ENCODE results near the gene SLC45A1. TPM values are rescaled to one million over a fixed set of nuclear protein-coding genes. Genes with fewer than 3 reads are reported as not detected.
"Not testable (repeated sequence)": the region's sequence is repeated elsewhere in the genome, so short reads cannot be mapped to it uniquely, and the experiment has no call there.

Gene SLC45A1
- total RNA-seq: under 0.01 TPM

GRCh38 chr1:8317647-8318381 is at the start of gene SLC45A1:
Gene SLC45A1 (plus strand): TSS chr1:8318114. CDS start chr1:8324330, 6,216 bp downstream.
- no peaks in the 10 kb centered on the region for H3K9me3 ChIP-seq (ENCODE audit: control insufficient read depth in 3 of 3, low read length in 3 of 3)
- H3K27ac ChIP-seq (ENCODE audit: low read depth, low read length): no peak within 1 kb of the TSS
- H3K9ac ChIP-seq (ENCODE audit: low read depth in 1 of 3, low read length in 3 of 3): peak within 1 kb of the TSS in 2 of 3 donors; percentile 43 to 69
- no peaks in the 10 kb centered on the region for H3K36me3 ChIP-seq (ENCODE audit: control insufficient read depth in 3 of 3, insufficient read depth in 3 of 3, low read length in 3 of 3)
- H3K4me1 ChIP-seq (ENCODE audit: control insufficient read depth in 3 of 3, insufficient read depth in 3 of 3, low read length in 3 of 3): peaks cover 15 to 22% (median 17%) of the 10 kb centered on the region in 3 donors
- H3K4me3 ChIP-seq (ENCODE audit: low read length in 3 of 3): peak within 1 kb of the TSS; percentile 64 to 70 (median 65)
- peaks cover 0 to 6% (median 0%) of the 10 kb centered on the region in 3 donors for H3K27me3 ChIP-seq (ENCODE audit: control insufficient read depth in 3 of 3, insufficient read depth in 3 of 3, low read length in 3 of 3)

GRCh38 chr1:8273036-8273435 is 44.9 kb upstream of the SLC45A1 start:
- H3K27ac ChIP-seq (ENCODE audit: low read depth, low read length): no peak overlapping the region
- no peaks in the 10 kb centered on the region for H3K36me3 ChIP-seq (ENCODE audit: control insufficient read depth in 3 of 3, insufficient read depth in 3 of 3, low read length in 3 of 3)
- H3K9me3 ChIP-seq (ENCODE audit: control insufficient read depth in 3 of 3, low read length in 3 of 3): no peaks in the 10 kb centered on the region

GRCh38 chr1:8274352-8274751 is 43.6 kb upstream of the SLC45A1 start:
- no peaks in the 10 kb centered on the region for H3K4me1 ChIP-seq (ENCODE audit: control insufficient read depth in 3 of 3, insufficient read depth in 3 of 3, low read length in 3 of 3)
- no peak overlapping the region for H3K27ac ChIP-seq (ENCODE audit: low read depth, low read length)
- H3K36me3 ChIP-seq (ENCODE audit: control insufficient read depth in 3 of 3, insufficient read depth in 3 of 3, low read length in 3 of 3): no peaks in the 10 kb centered on the region
- no peaks in the 10 kb centered on the region for H3K27me3 ChIP-seq (ENCODE audit: control insufficient read depth in 3 of 3, insufficient read depth in 3 of 3, low read length in 3 of 3)
- no peak overlapping the region for H3K9ac ChIP-seq (ENCODE audit: low read depth in 1 of 3, low read length in 3 of 3)
- H3K9me3 ChIP-seq (ENCODE audit: control insufficient read depth in 3 of 3, low read length in 3 of 3): no peaks in the 10 kb centered on the region
- H3K4me3 ChIP-seq (ENCODE audit: low read length in 3 of 3): no peak overlapping the region

More at GRCh38 chr1:8273036-8273435, 44.9 kb upstream of the SLC45A1 start:
- Histone ChIP-seq H3K4me3 (ENCODE audit: low read length in 3 of 3) (no peak overlapping the region), H3K4me1 (ENCODE audit: control insufficient read depth in 3 of 3, insufficient read depth in 3 of 3, low read length in 3 of 3) (no peaks in the 10 kb centered on the region), H3K27me3 (ENCODE audit: control insufficient read depth in 3 of 3, insufficient read depth in 3 of 3, low read length in 3 of 3) (no peaks in the 10 kb centered on the region), H3K9ac (ENCODE audit: low read depth in 1 of 3, low read length in 3 of 3) (no peak overlapping the region)

GRCh38 chr1:8276173-8276914 is 41.6 kb upstream of the SLC45A1 start:
- no peaks in the 10 kb centered on the region for H3K36me3 ChIP-seq (ENCODE audit: control insufficient read depth in 3 of 3, insufficient read depth in 3 of 3, low read length in 3 of 3)
- H3K27me3 ChIP-seq (ENCODE audit: control insufficient read depth in 3 of 3, insufficient read depth in 3 of 3, low read length in 3 of 3): no peaks in the 10 kb centered on the region
- H3K9me3 ChIP-seq (ENCODE audit: control insufficient read depth in 3 of 3, low read length in 3 of 3): no peaks in the 10 kb centered on the region
- no peak overlapping the region for H3K27ac ChIP-seq (ENCODE audit: low read depth, low read length)
- no peaks in the 10 kb centered on the region for H3K4me1 ChIP-seq (ENCODE audit: control insufficient read depth in 3 of 3, insufficient read depth in 3 of 3, low read length in 3 of 3)
- no peak overlapping the region for H3K9ac ChIP-seq (ENCODE audit: low read depth in 1 of 3, low read length in 3 of 3)
- H3K4me3 ChIP-seq (ENCODE audit: low read length in 3 of 3): no peak overlapping the region

- Histone ChIP-seq H3K9me3 (ENCODE audit: control insufficient read depth in 3 of 3, low read length in 3 of 3) (no peaks in the 10 kb centered on the region), H3K4me1 (ENCODE audit: control insufficient read depth in 3 of 3, insufficient read depth in 3 of 3, low read length in 3 of 3) (no peaks in the 10 kb centered on the region), H3K36me3 (ENCODE audit: control insufficient read depth in 3 of 3, insufficient read depth in 3 of 3, low read length in 3 of 3) (no peaks in the 10 kb centered on the region), H3K27me3 (ENCODE audit: control insufficient read depth in 3 of 3, insufficient read depth in 3 of 3, low read length in 3 of 3) (no peaks in the 10 kb centered on the region), H3K4me3 (ENCODE audit: low read length in 3 of 3) (no peak overlapping the region), H3K9ac (ENCODE audit: low read depth in 1 of 3, low read length in 3 of 3) (no peak overlapping the region), H3K27ac (ENCODE audit: low read depth, low read length) (no peak overlapping the region)
Observed at GRCh38 chr1:8276932-8277331, 41.0 kb upstream of the SLC45A1 start.

GRCh38 chr1:8278677-8279076 is 39.2 kb upstream of the SLC45A1 start:
- H3K27ac ChIP-seq (ENCODE audit: low read depth, low read length); H3K9ac ChIP-seq (ENCODE audit: low read depth in 1 of 3, low read length in 3 of 3); H3K4me3 ChIP-seq (ENCODE audit: low read length in 3 of 3); H3K4me1 ChIP-seq (ENCODE audit: control insufficient read depth in 3 of 3, insufficient read depth in 3 of 3, low read length in 3 of 3); H3K27me3 ChIP-seq (ENCODE audit: control insufficient read depth in 3 of 3, insufficient read depth in 3 of 3, low read length in 3 of 3); H3K9me3 ChIP-seq (ENCODE audit: control insufficient read depth in 3 of 3, low read length in 3 of 3); H3K36me3 ChIP-seq (ENCODE audit: control insufficient read depth in 3 of 3, insufficient read depth in 3 of 3, low read length in 3 of 3): not testable (repeated sequence)

GRCh38 chr1:8281843-8282509 is 35.9 kb upstream of the SLC45A1 start:
- no peak overlapping the region for H3K27ac ChIP-seq (ENCODE audit: low read depth, low read length)
- peaks cover 0 to 3% (median 0%) of the 10 kb centered on the region in 3 donors for H3K27me3 ChIP-seq (ENCODE audit: control insufficient read depth in 3 of 3, insufficient read depth in 3 of 3, low read length in 3 of 3)
- H3K4me3 ChIP-seq (ENCODE audit: low read length in 3 of 3): no peak overlapping the region
- H3K9ac ChIP-seq (ENCODE audit: low read depth in 1 of 3, low read length in 3 of 3): no peak overlapping the region
- no peaks in the 10 kb centered on the region for H3K9me3 ChIP-seq (ENCODE audit: control insufficient read depth in 3 of 3, low read length in 3 of 3)
- H3K4me1 ChIP-seq (ENCODE audit: control insufficient read depth in 3 of 3, insufficient read depth in 3 of 3, low read length in 3 of 3): peaks cover 0 to 3% (median 0%) of the 10 kb centered on the region in 3 donors
- no peaks in the 10 kb centered on the region for H3K36me3 ChIP-seq (ENCODE audit: control insufficient read depth in 3 of 3, insufficient read depth in 3 of 3, low read length in 3 of 3)

GRCh38 chr1:8283058-8283884 is 34.6 kb upstream of the SLC45A1 start:
- Histone ChIP-seq H3K36me3 (ENCODE audit: control insufficient read depth in 3 of 3, insufficient read depth in 3 of 3, low read length in 3 of 3) (no peaks in the 10 kb centered on the region), H3K9ac (ENCODE audit: low read depth in 1 of 3, low read length in 3 of 3) (no peak overlapping the region), H3K4me3 (ENCODE audit: low read length in 3 of 3) (no peak overlapping the region), H3K27me3 (ENCODE audit: control insufficient read depth in 3 of 3, insufficient read depth in 3 of 3, low read length in 3 of 3) (peaks cover 0 to 3% (median 0%) of the 10 kb centered on the region in 3 donors), H3K9me3 (ENCODE audit: control insufficient read depth in 3 of 3, low read length in 3 of 3) (no peaks in the 10 kb centered on the region), H3K4me1 (ENCODE audit: control insufficient read depth in 3 of 3, insufficient read depth in 3 of 3, low read length in 3 of 3) (peaks cover 0 to 3% (median 0%) of the 10 kb centered on the region in 3 donors), H3K27ac (ENCODE audit: low read depth, low read length) (no peak overlapping the region)

- no peak overlapping the region for H3K9ac ChIP-seq (ENCODE audit: low read depth in 1 of 3, low read length in 3 of 3)
- H3K4me3 ChIP-seq (ENCODE audit: low read length in 3 of 3): no peak overlapping the region
- H3K9me3 ChIP-seq (ENCODE audit: control insufficient read depth in 3 of 3, low read length in 3 of 3): no peaks in the 10 kb centered on the region
- no peaks in the 10 kb centered on the region for H3K36me3 ChIP-seq (ENCODE audit: control insufficient read depth in 3 of 3, insufficient read depth in 3 of 3, low read length in 3 of 3)
- H3K4me1 ChIP-seq (ENCODE audit: control insufficient read depth in 3 of 3, insufficient read depth in 3 of 3, low read length in 3 of 3): peaks cover 0 to 3% (median 0%) of the 10 kb centered on the region in 3 donors
- peaks cover 0 to 3% (median 0%) of the 10 kb centered on the region in 3 donors for H3K27me3 ChIP-seq (ENCODE audit: control insufficient read depth in 3 of 3, insufficient read depth in 3 of 3, low read length in 3 of 3)
- H3K27ac ChIP-seq (ENCODE audit: low read depth, low read length): no peak overlapping the region
Observed at GRCh38 chr1:8284127-8284526, 33.8 kb upstream of the SLC45A1 start.
